Glomerular endothelial cell (primary cell): ENCODE results near the gene ASTN2. TPM values are rescaled to one million over a fixed set of nuclear protein-coding genes. Genes with fewer than 3 reads are reported as not detected.
"Not testable (repeated sequence)": the region's sequence is repeated elsewhere in the genome, so short reads cannot be mapped to it uniquely, and the experiment has no call there.

ENCODE experiments used
- DNase-seq: peaks from one replicate; pipeline ENCODE4 v3.0.0-alpha.2; 2011; ENCODE audit warnings: low read depth, low spot score; ENCODE audit errors: extremely low read depth
- total RNA-seq: library from RNA; depleted of rRNA; stranded (reverse); fragments of >200 nt; gene quantifications from 2 replicates; pipeline ENCODE4 v1.2.3, GENCODE V29; 2015

Gene ASTN2
- total RNA-seq, 1 donor from 2014 or later, result 3.8 TPM

GRCh38 chr9:116935149-116935897 is 479.5 kb downstream of the ASTN2 start:
- DNase-seq, result no peak

DNA sequence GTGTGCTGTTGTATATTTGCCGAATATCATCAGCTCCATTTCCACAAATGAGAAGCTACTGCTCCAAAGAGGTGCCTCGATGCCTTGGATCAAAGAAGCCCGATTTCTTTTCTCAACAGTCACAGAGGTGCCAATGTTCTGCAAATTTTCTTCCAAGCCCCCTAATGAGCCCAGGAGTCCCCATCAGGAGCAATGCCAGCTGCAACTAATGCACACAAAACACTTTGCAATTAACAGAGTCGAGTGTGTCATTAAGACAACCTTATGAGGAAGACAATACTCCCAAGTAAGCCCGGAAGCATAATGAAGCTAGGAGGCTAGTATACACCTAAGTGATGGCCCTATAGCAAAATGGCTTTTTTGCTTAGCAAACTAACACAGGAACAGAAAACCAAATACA is 480.7 kb downstream of the ASTN2 start:
- DNase-seq, result no peak

- DNase-seq, result no peak
Measured at GRCh38 chr9:116933251-116933650, 481.6 kb downstream of the ASTN2 start.

DNA sequence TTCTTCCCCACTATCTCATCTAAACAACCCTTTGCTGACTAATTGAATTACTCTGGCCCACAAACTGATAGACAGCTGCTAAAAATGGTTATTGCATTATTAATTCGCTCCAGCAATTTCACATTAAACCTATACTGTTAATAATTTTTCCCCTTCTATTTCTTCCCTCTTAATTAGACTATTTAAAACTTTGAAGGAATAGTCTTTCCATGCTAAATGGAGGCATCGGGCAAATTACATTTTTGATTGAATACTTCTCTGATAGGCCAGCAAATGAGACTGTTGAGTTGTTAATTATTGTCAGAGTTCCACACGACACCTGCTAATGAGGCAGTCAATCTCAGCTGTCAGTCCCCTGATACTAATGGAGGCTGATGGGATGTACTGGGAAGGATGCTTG is 485.2 kb downstream of the ASTN2 start:
- DNase-seq, result no peak

- DNase-seq, result no peak
Measured at GRCh38 chr9:116928884-116929283, 486.0 kb downstream of the ASTN2 start.

GRCh38 chr9:116928289-116928688 is 486.6 kb downstream of the ASTN2 start:
- no peak for DNase-seq

DNA sequence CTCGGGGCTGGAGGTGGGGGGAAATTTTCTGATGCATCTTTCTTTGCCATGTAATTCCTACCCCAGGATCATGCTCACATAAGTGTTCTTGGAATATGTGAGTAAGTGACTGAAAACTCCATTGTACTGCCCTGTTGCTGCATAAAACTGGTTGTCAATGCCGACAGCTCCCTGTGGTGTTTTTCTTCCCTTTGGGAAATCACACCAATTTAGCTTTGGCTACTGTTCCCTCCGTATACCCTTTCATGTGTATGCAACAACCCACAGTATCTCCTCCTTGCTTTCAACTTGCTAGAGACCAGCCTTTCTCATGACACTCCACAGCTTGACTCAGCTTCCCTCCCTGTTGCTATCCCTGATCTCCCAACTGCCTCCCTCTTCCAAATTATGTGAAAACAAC is 487.1 kb downstream of the ASTN2 start:
- DNase-seq, result no peak

GRCh38 chr9:116925121-116925520 is 489.7 kb downstream of the ASTN2 start:
- DNase-seq, result no peak

DNA sequence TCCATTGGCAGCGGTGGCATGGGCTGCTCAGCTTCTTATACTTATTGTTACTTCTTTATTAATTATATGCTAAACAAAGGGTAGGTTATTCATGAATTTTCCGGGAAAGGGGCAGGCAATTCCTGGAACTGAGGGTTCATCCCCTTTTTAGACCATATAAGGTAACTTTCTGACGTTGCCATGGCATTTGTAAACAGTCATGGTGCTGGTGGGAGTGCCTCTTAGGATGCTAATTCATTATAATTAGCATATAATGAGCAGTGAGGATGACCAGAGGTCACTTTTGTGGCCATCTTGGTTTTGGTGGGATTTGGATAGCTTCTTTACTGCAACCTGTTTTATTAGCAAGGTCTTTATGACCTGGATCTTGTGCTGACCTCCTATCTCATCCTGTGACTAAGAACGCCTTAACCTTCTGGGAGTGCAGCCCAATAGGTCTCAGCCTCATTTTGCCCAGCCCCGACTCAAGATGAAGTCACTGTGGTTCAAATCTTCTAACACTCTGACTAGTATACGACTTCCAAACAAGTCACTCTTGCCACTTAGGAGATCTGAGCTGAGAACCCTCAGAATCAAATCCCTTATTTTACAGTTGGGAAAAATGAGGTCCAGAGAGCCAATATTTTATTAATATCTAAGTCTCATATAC is 490.3 kb downstream of the ASTN2 start:
- DNase-seq, result no peak

GRCh38 chr9:116917895-116918508 is 496.9 kb downstream of the ASTN2 start:
- not testable (repeated sequence) for DNase-seq

DNA sequence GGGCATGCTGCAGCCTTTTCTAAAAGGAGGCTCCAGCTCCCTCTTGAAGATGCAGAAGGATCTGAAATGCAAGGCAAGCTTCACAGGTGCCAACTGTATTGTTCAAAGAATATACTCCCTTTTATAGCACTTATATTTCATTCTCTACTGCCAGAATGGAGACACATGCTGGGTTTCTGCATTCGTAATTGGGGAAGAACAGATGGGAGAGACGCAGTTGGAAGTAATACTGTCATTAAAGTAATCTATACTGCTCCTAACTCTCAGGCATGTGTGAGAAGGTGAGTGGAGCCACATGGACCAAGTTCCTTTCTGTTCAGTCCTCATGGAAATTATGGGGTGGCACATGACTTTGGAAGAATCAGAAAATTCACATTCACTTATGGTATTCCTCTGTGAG is 501.3 kb downstream of the ASTN2 start:
- DNase-seq, result no peak

- no peak for DNase-seq
Measured at GRCh38 chr9:116910201-116910600, 504.7 kb downstream of the ASTN2 start.

DNA sequence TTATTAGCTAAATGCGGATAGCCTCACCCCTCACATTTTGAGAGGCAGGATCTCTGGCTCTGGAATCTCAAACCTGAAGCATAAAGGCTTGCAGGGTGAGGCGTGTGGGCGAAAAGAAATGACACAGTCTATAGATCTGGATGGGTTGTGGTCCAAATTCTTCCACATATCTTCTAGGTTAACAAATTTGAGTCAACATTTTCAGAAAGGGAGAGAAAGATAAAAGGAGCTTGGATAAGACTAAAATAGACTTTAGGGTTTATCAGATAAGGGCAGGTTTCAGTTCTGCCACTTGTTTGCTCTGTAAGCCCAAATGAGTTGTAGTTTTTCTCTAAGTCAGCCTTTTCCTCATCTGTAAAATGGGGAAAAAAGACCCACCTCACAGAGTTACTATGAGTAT is 506.9 kb downstream of the ASTN2 start:
- DNase-seq, result no peak

DNA sequence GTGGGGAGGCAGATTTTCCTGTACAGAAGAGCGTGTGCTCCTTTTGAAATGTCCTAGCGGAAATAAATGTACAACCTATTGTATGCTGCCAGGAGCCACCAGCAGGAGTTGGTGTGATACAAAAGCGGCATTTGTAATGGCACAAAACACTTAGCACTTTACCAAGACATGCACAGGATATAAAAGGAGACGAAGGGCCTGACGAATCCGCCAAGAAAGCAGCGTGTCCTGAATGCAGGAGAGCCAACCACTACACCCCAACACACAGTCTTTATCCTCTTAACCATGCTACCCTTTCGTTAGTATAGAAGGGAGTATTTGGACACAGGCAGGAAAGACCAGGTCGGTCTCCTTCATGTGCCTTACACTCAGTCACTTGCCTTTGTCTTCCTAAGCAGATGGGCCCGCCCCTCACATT is 509.7 kb downstream of the ASTN2 start:
- no peak for DNase-seq

DNA sequence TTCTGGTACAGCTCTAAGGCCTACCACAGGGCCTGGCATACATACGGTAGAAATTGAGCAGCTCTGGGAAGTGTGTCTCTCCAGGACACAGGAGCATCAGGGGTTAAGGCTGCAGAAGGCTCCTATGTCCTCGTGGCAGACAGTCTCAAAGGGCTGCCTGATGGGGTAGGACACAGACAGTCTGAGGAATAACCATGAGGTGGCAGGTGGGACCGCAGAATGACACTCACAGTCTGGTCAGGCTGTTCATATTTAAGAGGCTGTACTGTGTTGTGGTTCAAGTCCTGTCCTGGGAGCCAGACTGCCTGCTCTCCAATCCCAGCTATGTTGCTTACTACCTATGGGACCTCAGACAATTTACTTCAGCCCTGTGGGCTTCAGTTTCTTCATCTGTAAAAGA is 510.7 kb downstream of the ASTN2 start:
- DNase-seq, result no peak

DNA sequence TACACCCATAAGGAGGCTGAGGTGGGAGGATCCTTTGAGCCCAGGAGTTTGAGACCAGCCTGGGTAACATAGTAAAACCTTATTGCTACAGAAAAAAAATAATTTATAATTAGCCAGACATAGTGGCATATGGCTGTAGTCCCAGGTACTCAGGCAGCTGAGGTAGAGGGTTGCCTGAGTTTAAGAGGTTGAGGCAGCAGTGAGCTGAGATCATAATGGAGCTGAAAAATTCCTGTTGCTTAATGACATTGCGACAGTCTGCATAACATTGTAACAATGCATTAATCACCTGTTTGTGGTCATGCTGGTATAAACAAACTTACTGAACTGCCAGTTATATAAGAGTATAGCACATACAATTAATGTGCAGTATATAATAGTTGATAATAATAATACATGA is 513.6 kb downstream of the ASTN2 start:
- DNase-seq, result no peak

DNA sequence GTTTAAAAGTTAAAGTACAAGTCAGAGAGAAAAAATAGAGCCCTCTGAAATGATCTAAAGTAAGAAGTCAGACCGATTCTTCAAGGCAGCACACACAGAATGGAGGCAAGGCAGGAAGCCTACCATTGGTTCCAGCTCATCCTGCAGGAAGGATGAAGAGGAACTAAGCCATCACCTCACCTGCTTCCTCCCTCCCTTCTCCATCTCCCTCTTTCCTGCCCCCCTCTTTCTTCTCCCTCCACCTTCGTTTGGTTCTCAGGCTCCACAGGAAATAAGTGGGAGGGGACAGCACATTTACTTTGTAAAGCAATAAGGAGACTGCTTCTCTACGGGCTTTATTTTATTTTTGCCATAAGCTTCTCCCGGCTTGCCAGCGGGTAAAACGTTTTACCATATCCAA is 514.3 kb downstream of the ASTN2 start:
- no peak for DNase-seq

GRCh38 chr9:116900007-116900367 is 514.9 kb downstream of the ASTN2 start:
- DNase-seq, result no peak

GRCh38 chr9:116899337-116900006 is 515.4 kb downstream of the ASTN2 start:
- no peak for DNase-seq

- not testable (repeated sequence) for DNase-seq
Measured at GRCh38 chr9:116898131-116898530, 516.7 kb downstream of the ASTN2 start.

- DNase-seq, result no peak
Measured at GRCh38 chr9:116897201-116897600, 517.7 kb downstream of the ASTN2 start.

DNA sequence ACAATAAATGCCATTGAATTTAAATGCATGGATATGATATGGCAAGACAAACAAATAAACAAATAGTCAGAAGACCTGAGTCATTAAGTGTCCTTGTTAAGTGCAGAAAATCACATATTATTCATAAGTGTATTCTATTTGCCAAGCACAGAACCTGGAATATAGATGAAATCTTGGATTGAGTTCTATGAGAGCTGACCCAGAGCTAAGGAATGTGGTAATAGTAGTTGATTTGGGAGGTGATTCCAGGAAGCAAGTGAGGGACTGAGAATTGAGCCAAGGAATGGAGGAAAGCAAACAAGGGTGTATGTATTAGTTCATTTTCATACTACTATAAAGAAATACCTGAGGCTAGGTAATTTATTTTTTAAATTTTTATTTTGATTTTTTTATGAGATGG is 518.9 kb downstream of the ASTN2 start:
- DNase-seq, result no peak
